ENCODE measurements around the gene PPIF.

DNA sequence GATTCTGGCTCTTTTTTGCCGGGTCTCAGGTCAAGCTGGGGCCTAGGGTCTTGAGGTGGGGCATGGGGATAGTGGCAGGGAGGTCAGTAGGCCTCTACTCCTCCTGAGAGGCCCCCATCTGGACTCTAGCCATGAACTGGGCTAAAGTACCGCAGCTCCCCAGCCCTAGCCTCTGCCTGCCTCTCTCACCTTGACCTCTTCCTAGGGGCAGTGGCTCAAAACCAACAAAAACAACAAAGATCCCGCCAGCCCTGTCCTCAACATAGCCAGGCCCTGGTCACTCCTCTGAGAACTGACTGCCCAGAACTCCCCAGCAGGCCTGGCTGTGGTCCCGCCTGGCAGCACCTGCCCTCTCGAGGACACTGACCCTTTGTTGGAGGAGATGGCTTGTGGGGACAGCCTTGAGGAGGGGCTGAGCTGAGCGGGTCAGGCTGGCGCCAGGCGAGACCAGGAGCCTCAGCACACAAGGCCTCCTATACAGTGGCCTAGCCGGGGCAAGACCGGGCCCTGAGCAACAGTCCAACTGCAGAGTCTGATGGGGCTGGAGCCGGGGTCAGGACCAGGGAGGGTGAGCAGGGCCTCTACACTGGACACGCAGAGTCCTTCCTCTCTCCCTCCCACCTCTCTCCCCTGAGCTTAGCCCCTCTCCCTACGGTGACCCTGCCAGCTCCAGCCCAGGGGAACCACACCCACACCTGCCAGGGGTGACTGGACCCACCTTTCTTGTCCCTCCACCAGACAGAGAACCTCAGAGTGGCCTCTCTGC is 11.6 kb upstream of the PPIF start:
- TF ChIP-seq, protein P1, sequence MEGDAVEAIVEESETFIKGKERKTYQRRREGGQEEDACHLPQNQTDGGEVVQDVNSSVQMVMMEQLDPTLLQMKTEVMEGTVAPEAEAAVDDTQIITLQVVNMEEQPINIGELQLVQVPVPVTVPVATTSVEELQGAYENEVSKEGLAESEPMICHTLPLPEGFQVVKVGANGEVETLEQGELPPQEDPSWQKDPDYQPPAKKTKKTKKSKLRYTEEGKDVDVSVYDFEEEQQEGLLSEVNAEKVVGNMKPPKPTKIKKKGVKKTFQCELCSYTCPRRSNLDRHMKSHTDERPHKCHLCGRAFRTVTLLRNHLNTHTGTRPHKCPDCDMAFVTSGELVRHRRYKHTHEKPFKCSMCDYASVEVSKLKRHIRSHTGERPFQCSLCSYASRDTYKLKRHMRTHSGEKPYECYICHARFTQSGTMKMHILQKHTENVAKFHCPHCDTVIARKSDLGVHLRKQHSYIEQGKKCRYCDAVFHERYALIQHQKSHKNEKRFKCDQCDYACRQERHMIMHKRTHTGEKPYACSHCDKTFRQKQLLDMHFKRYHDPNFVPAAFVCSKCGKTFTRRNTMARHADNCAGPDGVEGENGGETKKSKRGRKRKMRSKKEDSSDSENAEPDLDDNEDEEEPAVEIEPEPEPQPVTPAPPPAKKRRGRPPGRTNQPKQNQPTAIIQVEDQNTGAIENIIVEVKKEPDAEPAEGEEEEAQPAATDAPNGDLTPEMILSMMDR (IDR thresholded peaks at IDR 0.05; ENCODE audit: insufficient read depth, low read length) = no peak
- TF ChIP-seq, protein P2, sequence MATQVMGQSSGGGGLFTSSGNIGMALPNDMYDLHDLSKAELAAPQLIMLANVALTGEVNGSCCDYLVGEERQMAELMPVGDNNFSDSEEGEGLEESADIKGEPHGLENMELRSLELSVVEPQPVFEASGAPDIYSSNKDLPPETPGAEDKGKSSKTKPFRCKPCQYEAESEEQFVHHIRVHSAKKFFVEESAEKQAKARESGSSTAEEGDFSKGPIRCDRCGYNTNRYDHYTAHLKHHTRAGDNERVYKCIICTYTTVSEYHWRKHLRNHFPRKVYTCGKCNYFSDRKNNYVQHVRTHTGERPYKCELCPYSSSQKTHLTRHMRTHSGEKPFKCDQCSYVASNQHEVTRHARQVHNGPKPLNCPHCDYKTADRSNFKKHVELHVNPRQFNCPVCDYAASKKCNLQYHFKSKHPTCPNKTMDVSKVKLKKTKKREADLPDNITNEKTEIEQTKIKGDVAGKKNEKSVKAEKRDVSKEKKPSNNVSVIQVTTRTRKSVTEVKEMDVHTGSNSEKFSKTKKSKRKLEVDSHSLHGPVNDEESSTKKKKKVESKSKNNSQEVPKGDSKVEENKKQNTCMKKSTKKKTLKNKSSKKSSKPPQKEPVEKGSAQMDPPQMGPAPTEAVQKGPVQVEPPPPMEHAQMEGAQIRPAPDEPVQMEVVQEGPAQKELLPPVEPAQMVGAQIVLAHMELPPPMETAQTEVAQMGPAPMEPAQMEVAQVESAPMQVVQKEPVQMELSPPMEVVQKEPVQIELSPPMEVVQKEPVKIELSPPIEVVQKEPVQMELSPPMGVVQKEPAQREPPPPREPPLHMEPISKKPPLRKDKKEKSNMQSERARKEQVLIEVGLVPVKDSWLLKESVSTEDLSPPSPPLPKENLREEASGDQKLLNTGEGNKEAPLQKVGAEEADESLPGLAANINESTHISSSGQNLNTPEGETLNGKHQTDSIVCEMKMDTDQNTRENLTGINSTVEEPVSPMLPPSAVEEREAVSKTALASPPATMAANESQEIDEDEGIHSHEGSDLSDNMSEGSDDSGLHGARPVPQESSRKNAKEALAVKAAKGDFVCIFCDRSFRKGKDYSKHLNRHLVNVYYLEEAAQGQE (IDR thresholded peaks at IDR 0.05; ENCODE audit: insufficient replicate concordance, low read depth) = no peak
- TF ChIP-seq POLR2AphosphoS5 (IDR thresholded peaks at IDR 0.05; ENCODE audit: low read depth) = no peak

Measured in HL-60 (cell line).